Cerebellar nuclear complex (tissue), 1 donor: Measurements from ENCODE around the gene ESR1.

Experiments used
- DNase-seq, 2 experiments: peaks; one replicate each; lab custom pipeline; 2025; lab: John Stamatoyannopoulos, UW

ESR1 gene

GRCh38 chr6:151807513-151808370 lies at the start of gene ESR1:
TSS of gene ESR1 (plus strand) at chr6:151807682. CDS start at chr6:151807913, 231 bp downstream.
- no peak for DNase-seq

DNA sequence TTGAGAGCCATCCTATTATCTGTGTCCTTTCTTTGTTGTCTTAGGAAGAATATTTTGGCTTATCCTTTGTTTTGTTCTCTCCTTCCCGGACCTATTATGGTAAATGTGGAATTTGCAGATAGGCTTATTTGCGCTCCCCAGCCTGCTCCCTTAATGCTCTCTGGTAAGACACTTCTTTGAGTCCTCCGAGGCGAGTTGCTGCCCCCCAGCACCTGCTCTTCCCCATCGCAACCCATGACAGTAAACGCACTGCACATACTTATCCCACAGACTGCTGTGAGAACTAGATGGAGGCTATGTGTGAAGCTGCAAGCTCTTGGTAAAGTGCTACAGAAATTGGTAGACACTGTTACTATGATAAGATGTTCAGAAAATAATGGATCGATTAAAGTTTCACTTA lies 47.0 kb upstream of the ESR1 start:
- no peak for DNase-seq

DNA sequence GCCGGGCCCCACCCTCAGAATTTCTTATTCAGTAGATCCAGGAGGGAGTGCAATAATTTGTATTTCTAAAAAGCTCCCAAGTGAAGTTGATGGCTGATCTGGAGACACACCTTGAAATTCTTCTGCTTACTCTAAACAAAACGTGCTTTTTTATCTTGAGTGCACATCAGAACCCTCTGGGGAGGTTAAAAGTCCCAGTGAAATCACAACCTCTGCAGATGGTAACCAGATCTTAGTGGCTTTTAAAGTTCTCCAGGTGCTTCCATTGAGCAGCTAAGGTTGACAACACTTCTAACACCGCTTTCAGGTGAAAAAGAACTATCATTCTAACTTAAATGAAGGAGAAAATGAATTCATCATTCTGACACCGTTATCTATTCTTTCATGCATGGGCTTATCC lies 45.6 kb upstream of the ESR1 start:
- DNase-seq, result no peak

DNA sequence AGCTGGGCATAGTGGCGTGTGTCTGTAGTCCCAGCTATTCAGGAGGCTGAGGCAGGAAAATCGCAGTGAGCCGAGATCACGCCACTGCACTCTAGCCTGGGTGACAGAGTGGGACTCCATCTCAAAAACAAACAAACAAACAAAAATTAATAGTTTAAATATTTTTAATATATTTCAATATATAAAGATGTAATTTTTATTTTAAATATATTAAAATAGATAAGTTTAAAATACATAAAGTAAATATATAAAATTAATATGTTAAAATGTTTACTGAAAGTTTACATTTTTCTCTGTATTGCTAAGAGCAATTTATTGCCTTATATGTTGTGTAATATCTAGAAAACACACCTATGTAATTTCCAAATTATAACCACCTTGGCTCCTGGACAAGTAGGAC lies 44.7 kb upstream of the ESR1 start:
- DNase-seq, result no peak

GRCh38 chr6:151763303-151763702 lies 44.2 kb upstream of the ESR1 start:
- DNase-seq, result no peak

DNA sequence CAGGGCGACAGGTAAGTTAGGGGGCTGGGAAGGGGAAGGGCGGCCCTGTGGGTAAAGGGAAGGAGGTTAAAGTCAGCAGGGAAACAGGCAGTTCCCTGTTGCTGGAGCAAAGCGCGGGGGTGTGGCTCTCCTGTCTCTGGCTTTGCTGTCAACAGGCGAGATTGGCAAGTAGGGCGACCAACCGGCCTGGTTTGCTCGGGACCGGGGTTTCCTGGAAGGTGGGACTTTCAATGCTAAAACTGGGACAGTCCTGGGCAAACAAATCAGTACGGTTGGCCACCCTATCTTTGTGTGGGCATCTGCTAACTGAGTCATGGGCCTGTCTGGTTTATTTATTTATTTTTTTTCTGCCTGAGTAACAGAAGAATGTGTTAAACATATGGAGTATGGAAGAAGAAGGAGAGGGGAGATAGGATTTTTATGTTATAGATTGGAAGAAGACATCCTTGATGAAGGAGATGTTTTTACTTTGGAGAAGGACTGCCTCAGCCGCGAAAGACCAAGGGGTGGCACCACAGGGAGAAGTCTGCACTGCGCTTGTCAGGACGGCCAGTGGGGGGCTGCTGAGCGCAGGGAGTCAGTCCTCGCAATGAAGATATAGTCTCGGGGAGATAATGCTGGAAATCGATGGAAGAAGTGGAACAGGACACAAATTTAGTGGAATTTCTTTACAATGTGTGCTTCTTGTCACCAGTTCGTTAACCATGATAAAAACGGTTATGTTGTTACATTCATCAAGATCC lies 43.4 kb upstream of the ESR1 start:
- no peak for DNase-seq

DNA sequence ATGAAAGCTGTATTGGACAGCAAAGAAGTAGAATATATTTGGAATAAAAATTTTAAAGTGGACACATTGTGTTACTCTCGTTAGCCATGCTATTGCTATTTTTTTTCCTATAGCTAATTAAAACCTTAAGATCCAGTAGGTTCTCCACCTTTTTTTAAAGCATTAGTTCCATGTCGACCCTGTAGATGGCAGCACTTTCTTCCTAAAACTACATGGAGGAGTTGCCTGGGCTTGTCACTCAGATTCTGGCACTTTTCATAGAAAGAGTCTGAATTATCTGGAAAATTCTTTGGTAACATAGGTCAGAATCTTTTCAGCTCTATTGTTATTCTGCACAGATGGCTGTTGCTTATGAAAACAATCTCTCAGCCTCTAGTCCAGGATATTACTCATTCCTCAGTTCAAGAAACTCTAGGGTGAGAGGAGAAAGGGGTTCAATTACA lies 42.0 kb upstream of the ESR1 start:
- DNase-seq, result no peak

GRCh38 chr6:151772446-151772845 lies 35.0 kb upstream of the ESR1 start:
- no peak for DNase-seq

GRCh38 chr6:151773382-151773781 lies 34.1 kb upstream of the ESR1 start:
- no peak for DNase-seq

GRCh38 chr6:151782560-151782959 lies 24.9 kb upstream of the ESR1 start:
- DNase-seq, result no peak

DNA sequence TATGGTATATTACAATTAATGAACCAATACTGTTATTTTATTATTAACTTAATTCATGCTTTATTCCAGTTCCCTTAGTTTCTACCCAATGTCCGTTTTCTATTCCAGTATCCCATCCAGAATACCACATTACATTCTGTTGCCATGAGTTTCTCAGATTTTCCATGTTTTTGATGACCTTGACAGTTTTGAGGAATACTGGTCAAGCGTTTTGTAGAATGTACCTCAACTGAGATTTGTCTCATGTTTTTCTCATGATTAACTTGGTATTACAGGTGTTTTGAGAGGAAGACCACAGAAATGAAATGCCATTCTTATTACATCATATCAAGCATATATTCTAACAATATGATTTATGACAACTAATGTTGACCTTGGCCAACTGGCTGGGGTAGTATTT lies 23.8 kb upstream of the ESR1 start:
- no peak for DNase-seq

DNA sequence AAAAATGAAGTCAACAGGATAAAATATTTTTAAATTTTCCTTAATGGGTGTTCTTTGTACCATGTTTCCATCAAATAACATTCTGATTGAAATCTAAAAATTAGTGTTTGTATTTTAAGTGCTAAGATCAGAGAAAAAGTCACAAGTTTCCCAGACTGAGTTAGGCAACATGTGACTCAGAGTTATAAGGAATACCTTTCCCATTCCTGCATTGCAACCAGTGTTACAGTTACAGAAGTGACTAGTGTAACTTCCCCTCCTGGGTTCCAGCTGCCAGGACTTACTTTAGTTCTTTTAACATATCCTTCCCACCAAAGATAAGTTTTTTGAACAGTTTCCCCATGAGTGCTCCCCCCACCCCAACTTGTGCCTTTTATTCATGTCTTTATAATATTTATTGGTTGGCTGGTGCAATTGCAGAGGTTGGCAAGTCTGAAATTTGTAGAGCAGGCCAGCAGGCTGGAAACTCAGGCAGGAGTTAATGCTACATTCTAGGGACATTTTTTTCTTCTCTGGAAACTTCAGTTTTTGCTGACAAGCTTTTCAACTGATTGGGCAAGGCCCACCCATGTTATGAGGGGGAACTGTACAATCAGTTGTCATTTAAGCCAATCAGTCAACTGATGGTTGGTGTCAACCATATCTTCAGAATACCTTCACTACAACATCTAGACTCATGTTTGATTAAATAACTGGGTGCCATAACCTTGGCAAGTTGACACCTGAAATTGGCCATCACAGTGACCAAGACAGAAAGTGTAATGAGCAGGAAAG lies 22.9 kb upstream of the ESR1 start:
- no peak for DNase-seq

- no peak for DNase-seq
Measured at GRCh38 chr6:151796842-151797530, 10.5 kb upstream of the ESR1 start.

DNA sequence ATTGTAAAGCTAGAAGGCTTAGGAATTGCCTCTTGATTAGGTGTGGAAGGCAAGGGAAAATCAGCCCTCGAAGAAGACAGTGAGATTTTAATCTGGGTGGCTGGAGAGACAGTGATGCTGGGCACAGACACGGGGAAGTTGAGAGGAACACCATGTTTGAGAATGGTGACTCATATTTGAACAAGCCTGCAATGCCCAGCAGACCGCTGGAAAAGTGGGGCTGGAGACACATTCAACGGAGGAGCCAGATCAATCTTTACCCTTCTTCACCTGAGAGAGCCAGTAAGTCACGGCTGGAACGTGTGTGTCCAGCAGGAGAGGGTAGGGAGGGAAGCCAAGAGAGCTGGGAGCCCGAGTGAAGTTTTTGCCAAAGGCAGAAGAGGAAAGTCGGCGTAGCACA lies 3.7 kb upstream of the ESR1 start:
- no peak for DNase-seq

DNA sequence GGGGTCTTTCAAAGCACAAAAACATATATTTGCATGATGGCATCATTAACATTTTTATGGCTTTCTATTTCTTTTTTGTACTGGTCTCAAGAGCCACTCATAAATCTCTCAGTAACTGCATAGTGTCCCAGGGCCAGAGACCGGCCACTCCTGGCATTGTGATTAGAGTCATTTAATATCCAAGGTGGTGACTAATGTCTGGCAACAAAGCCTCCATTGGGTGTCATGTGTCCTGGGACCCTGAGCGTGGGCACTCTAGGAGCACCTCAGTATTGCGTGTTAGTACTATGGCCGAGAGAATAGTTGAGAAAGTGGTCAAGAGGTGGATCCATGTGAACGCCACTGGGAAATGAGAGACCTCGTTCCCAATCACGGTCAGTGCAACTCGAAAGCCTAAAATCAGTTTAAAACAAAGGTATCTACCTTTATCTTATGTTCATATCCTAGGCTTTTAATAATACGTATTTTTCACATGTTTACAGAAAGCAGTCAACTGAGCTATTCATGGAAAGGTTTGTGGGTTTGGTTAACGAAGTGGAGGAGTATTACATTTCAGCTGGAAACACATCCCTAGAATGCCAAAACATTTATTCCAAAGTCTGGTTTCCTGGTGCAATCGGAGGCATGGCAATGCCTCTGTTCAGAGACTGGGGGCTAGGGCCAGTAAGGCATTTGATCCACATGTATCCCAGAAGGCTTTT lies 2.7 kb upstream of the ESR1 start:
- no peak for DNase-seq

GRCh38 chr6:151805286-151805840 lies 2.1 kb upstream of the ESR1 start:
- DNase-seq, result no peak

DNA sequence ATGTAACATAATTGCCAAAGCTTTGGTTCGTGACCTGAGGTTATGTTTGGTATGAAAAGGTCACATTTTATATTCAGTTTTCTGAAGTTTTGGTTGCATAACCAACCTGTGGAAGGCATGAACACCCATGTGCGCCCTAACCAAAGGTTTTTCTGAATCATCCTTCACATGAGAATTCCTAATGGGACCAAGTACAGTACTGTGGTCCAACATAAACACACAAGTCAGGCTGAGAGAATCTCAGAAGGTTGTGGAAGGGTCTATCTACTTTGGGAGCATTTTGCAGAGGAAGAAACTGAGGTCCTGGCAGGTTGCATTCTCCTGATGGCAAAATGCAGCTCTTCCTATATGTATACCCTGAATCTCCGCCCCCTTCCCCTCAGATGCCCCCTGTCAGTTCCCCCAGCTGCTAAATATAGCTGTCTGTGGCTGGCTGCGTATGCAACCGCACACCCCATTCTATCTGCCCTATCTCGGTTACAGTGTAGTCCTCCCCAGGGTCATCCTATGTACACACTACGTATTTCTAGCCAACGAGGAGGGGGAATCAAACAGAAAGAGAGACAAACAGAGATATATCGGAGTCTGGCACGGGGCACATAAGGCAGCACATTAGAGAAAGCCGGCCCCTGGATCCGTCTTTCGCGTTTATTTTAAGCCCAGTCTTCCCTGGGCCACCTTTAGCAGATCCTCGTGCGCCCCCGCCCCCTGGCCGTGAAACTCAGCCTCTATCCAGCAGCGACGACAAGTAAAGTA lies 547 bp upstream of the ESR1 start:
- no peak for DNase-seq

DNA sequence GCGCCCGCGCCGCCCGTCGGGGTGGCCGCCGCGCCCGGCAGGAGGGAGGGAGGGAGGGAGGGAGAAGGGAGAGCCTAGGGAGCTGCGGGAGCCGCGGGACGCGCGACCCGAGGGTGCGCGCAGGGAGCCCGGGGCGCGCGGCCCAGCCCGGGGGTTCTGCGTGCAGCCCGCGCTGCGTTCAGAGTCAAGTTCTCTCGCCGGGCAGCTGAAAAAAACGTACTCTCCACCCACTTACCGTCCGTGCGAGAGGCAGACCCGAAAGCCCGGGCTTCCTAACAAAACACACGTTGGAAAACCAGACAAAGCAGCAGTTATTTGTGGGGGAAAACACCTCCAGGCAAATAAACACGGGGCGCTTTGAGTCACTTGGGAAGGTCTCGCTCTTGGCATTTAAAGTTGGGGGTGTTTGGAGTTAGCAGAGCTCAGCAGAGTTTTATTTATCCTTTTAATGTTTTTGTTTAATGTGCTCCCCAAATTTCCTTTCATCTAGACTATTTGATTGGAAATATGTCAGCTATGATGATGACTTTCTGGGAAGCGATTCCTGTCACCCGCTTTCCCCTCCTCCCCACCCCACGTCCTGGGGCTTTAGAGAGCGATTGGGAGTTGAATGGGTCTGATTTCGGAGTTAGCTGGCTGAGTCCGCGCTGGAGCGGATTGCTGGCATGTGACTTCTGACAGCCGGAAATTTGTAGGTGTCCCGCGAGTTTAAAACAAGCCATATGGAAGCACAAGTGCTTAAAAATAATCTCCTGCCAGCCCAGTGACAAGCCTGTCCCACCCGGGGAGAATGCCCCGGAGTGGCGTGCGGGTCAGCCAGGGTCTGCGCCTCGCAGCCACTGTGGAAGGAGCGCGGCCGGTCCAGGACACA lies 1.1 kb downstream of the ESR1 start:
- DNase-seq, result no peak

GRCh38 chr6:151811081-151811480 lies 3.6 kb downstream of the ESR1 start:
- DNase-seq, result no peak
